PC-3 (cell line): ENCODE results near the gene TCAP.

Source experiments
- CTCF ChIP-seq: fragments of 300-600 bp; sonication (generic); conservative IDR thresholded peaks from 2 replicates; pipeline ENCODE4 v1.5.1; 2017; ENCODE audit warnings: antibody characterized with exemption, low read depth, mild to moderate bottlenecking, low read length
- EZH2 ChIP-seq: fragments of 300-600 bp; sonication (generic); IDR thresholded peaks from one replicate; pipeline ENCODE4 v1.6.1; 2017; ENCODE audit warnings: antibody characterized with exemption, mild to moderate bottlenecking, low read length; ENCODE audit not compliant: unreplicated experiment

GRCh38 chr17:39633570-39634183 lies 31.5 kb upstream of the TCAP start:
- TF ChIP-seq CTCF: no peak
- no peak for TF ChIP-seq EZH2
